K562 treated with DMSO at 1 percent for 12 hours (cell line): ENCODE measurements around the gene OR5I1. TPM values are rescaled to one million over a fixed set of nuclear protein-coding genes. Genes with fewer than 3 reads are reported as not detected.

Experiments used
- total RNA-seq: library from RNA; unstranded; fragments of 300-600 nt; gene quantifications from 2 replicates; pipeline ENCODE4 v1.2.3, GENCODE V29; 2022; ENCODE audit not compliant: insufficient read depth

OR5I1 gene
- total RNA-seq = not detected in 2 replicates

GRCh38 chr11:55936300-55936699 lies at the start of gene OR5I1:
Gene OR5I1, minus strand, starts transcription at chr11:55936400. Its CDS starts 0 bp downstream, at chr11:55936400.

GRCh38 chr11:55969845-55970244 lies 33.6 kb upstream of the OR5I1 start, which contains the start of gene OR10AG1:
Gene OR10AG1, minus strand, starts transcription at chr11:55969945. Its CDS starts 38 bp downstream, at chr11:55969907.

GRCh38 chr11:55914482-55914881 lies 21.7 kb downstream of the OR5I1 start, which contains the start of gene OR5W2:
Gene OR5W2, minus strand, starts transcription at chr11:55914582. Its CDS starts 0 bp downstream, at chr11:55914582.

Other genes starting within 250 kb of the OR5I1 start
- not detected in 2 replicates for gene OR5D13, start 163.0 kb downstream of the OR5I1 start, total RNA-seq
- not detected in 2 replicates for gene OR5D14, start 140.8 kb downstream of the OR5I1 start, total RNA-seq
- gene OR5L1, start 125.0 kb downstream of the OR5I1 start, total RNA-seq = not detected in 2 replicates
- not detected in 2 replicates for gene OR5D18, start 116.8 kb downstream of the OR5I1 start, total RNA-seq
- gene OR5L2, start 109.2 kb downstream of the OR5I1 start, total RNA-seq = not detected in 2 replicates
- gene OR5D16, start 97.6 kb downstream of the OR5I1 start, total RNA-seq = not detected in 2 replicates
- gene TRIM51, start 53.1 kb downstream of the OR5I1 start, total RNA-seq = not detected in 2 replicates
- not detected in 2 replicates for gene OR5W2, start 21.8 kb downstream of the OR5I1 start, total RNA-seq
- not detected in 2 replicates for gene OR10AG1, start 33.5 kb upstream of the OR5I1 start, total RNA-seq
- not detected in 2 replicates for gene OR5F1, start 58.2 kb upstream of the OR5I1 start, total RNA-seq
- gene OR5AS1, start 91.3 kb upstream of the OR5I1 start, total RNA-seq = not detected in 2 replicates
- gene OR8I2, start 156.9 kb upstream of the OR5I1 start, total RNA-seq = not detected in 2 replicates
- not detected in 2 replicates for gene OR8H2, start 167.3 kb upstream of the OR5I1 start, total RNA-seq
- gene OR8H3, start 186.0 kb upstream of the OR5I1 start, total RNA-seq = not detected in 2 replicates
- not detected in 2 replicates for gene OR8J3, start 203.8 kb upstream of the OR5I1 start, total RNA-seq
- gene OR8K5, start 223.9 kb upstream of the OR5I1 start, total RNA-seq = not detected in 2 replicates
- not detected in 2 replicates for gene OR5J2, start 240.2 kb upstream of the OR5I1 start, total RNA-seq